ENCODE results near the gene POLR2F.

The POLR2F gene

GRCh38 chr22:37982938-37983859 is 29.7 kb downstream of the POLR2F start:
- no peak for DNase-seq

- no peak for DNase-seq
These were observed 30.6 kb downstream of the POLR2F start, which contains the start of gene SOX10 for GRCh38 chr22:37983860-37984791. Gene SOX10, minus strand, starts transcription at chr22:37984555. Its CDS starts 771 bp downstream, at chr22:37983784.

GRCh38 chr22:37985050-37985585 is 31.6 kb downstream of the POLR2F start:
- DNase-seq, result no peak

- no peak for DNase-seq
These were observed 32.3 kb downstream of the POLR2F start for GRCh38 chr22:37985751-37986281.

GRCh38 chr22:37986371-37986770 is 32.9 kb downstream of the POLR2F start:
- no peak for DNase-seq

GRCh38 chr22:37989146-37990045 is 35.9 kb downstream of the POLR2F start:
- no peak for DNase-seq

- DNase-seq, result no peak
These were observed 36.8 kb downstream of the POLR2F start for GRCh38 chr22:37990301-37990700.

GRCh38 chr22:37990862-37991261 is 37.4 kb downstream of the POLR2F start:
- no peak for DNase-seq

GRCh38 chr22:37991731-37992442 is 38.4 kb downstream of the POLR2F start:
- no peak for DNase-seq

GRCh38 chr22:37994049-37994448 is 40.5 kb downstream of the POLR2F start:
- DNase-seq, result no peak

- no peak for DNase-seq
These were observed 41.5 kb downstream of the POLR2F start for GRCh38 chr22:37994982-37995381.

- no peak for DNase-seq
These were observed 42.0 kb downstream of the POLR2F start for GRCh38 chr22:37995460-37995859.

GRCh38 chr22:37996079-37996478 is 42.6 kb downstream of the POLR2F start:
- no peak for DNase-seq

- no peak for DNase-seq
These were observed 43.2 kb downstream of the POLR2F start for GRCh38 chr22:37996515-37997246.

GRCh38 chr22:37998543-37998942 is 45.0 kb downstream of the POLR2F start:
- no peak for DNase-seq

GRCh38 chr22:37999236-37999635 is 45.7 kb downstream of the POLR2F start:
- no peak for DNase-seq

- DNase-seq, result no peak
These were observed 46.3 kb downstream of the POLR2F start for GRCh38 chr22:37999640-38000272.

- DNase-seq, result no peak
These were observed 52.4 kb downstream of the POLR2F start for GRCh38 chr22:38005943-38006342.

- no peak for DNase-seq
These were observed 53.4 kb downstream of the POLR2F start for GRCh38 chr22:38006906-38007305.

GRCh38 chr22:38007330-38007902 is 53.9 kb downstream of the POLR2F start:
- no peak for DNase-seq

Data from NCI-H146 (cell line).